HEK293 (cell line): Measurements from ENCODE around the gene LHFPL6.

Experiments
- PRDM2 ChIP-seq: fragments of 450-650 bp; formaldehyde crosslinking; IDR thresholded peaks from 2 replicates; pipeline ENCODE4 v1.5.1; 2016; ENCODE audit warnings: missing biosample characterization, missing genetic modification characterization, borderline replicate concordance
- SCRT2 ChIP-seq: fragments of 450-650 bp; formaldehyde crosslinking; IDR thresholded peaks from 2 replicates; pipeline ENCODE4 v1.5.1; 2016; ENCODE audit warnings: missing biosample characterization, missing genetic modification characterization
- TCF7L2 ChIP-seq: IDR thresholded peaks from 2 replicates; pipeline ENCODE4 v1.6.1; 2011; ENCODE audit warnings: low read depth, mild to moderate bottlenecking, inconsistent platforms, low read length, moderate library complexity, borderline replicate concordance
- TRIM28 ChIP-seq: IDR thresholded peaks from 2 replicates; pipeline ENCODE4 v1.6.1; 2011; ENCODE audit warnings: low read length, control low read depth, borderline replicate concordance
- ZNF266 ChIP-seq: fragments of 450-650 bp; formaldehyde crosslinking; IDR thresholded peaks from 2 replicates; pipeline ENCODE4 v1.5.1; 2016; ENCODE audit warnings: missing biosample characterization, missing genetic modification characterization, low read depth
- ZNF341 ChIP-seq: fragments of 450-650 bp; formaldehyde crosslinking; IDR thresholded peaks from 2 replicates; pipeline ENCODE4; 2016; ENCODE audit warnings: low read depth, missing biosample characterization, missing genetic modification characterization
- ZNF785 ChIP-seq: fragments of 450-650 bp; formaldehyde crosslinking; IDR thresholded peaks from 2 replicates; pipeline ENCODE4 v1.5.1; 2016; ENCODE audit warnings: missing biosample characterization, missing genetic modification characterization
- ZSCAN30 ChIP-seq: fragments of 450-650 bp; IDR thresholded peaks from 2 replicates; pipeline ENCODE4 v1.5.1; 2018; ENCODE audit warnings: missing biosample characterization, mild to moderate bottlenecking, missing genetic modification characterization, moderate library complexity
- TF ChIP-seq, protein P1 (sequence below): fragments of 450-650 bp; formaldehyde crosslinking; IDR thresholded peaks from 2 replicates; pipeline ENCODE4 v1.5.1; 2016; ENCODE audit warnings: missing biosample characterization, missing genetic modification characterization
- TF ChIP-seq, protein P2 (sequence below): fragments of 450-650 bp; formaldehyde crosslinking; IDR thresholded peaks from 2 replicates; pipeline ENCODE4 v1.5.1; 2016; ENCODE audit warnings: missing biosample characterization, missing genetic modification characterization
- TF ChIP-seq, protein P3 (sequence below): fragments of 450-650 bp; formaldehyde crosslinking; optimal IDR thresholded peaks from 2 replicates; pipeline ENCODE3; 2016; ENCODE audit warnings: missing biosample characterization, mild to moderate bottlenecking, missing genetic modification characterization

- no peak for TF ChIP-seq PRDM2 (tag by site-specific recombination)
- TF ChIP-seq, protein P1, sequence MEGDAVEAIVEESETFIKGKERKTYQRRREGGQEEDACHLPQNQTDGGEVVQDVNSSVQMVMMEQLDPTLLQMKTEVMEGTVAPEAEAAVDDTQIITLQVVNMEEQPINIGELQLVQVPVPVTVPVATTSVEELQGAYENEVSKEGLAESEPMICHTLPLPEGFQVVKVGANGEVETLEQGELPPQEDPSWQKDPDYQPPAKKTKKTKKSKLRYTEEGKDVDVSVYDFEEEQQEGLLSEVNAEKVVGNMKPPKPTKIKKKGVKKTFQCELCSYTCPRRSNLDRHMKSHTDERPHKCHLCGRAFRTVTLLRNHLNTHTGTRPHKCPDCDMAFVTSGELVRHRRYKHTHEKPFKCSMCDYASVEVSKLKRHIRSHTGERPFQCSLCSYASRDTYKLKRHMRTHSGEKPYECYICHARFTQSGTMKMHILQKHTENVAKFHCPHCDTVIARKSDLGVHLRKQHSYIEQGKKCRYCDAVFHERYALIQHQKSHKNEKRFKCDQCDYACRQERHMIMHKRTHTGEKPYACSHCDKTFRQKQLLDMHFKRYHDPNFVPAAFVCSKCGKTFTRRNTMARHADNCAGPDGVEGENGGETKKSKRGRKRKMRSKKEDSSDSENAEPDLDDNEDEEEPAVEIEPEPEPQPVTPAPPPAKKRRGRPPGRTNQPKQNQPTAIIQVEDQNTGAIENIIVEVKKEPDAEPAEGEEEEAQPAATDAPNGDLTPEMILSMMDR (tag by site-specific recombination), result no peak
- peak; percentile 80 for TF ChIP-seq ZSCAN30
- TF ChIP-seq, protein P2, sequence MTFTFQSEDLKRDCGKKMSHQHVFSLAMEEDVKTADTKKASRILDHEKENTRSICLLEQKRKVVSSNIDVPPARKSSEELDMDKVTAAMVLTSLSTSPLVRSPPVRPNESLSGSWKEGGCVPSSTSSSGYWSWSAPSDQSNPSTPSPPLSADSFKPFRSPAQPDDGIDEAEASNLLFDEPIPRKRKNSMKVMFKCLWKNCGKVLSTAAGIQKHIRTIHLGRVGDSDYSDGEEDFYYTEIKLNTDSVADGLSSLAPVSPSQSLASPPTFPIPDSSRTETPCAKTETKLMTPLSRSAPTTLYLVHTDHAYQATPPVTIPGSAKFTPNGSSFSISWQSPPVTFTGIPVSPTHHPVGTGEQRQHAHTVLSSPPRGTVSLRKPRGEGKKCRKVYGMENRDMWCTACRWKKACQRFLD, result no peak
- TF ChIP-seq SCRT2 (tag by site-specific recombination), result no peak
- TF ChIP-seq ZNF341 (tag by site-specific recombination), result peak; percentile 79
- TF ChIP-seq TCF7L2, result no peak
- TF ChIP-seq TRIM28, result 0 out of 2 replicates have a peak, but pooled peaks have one; percentile 15
- TF ChIP-seq, protein P3, sequence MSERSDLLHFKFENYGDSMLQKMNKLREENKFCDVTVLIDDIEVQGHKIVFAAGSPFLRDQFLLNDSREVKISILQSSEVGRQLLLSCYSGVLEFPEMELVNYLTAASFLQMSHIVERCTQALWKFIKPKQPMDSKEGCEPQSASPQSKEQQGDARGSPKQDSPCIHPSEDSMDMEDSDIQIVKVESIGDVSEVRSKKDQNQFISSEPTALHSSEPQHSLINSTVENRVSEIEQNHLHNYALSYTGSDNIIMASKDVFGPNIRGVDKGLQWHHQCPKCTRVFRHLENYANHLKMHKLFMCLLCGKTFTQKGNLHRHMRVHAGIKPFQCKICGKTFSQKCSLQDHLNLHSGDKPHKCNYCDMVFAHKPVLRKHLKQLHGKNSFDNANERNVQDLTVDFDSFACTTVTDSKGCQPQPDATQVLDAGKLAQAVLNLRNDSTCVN (tag by site-specific recombination), result no peak
- TF ChIP-seq ZNF266 (tag by site-specific recombination), result no peak
- no peak for TF ChIP-seq ZNF785
Measured at GRCh38 chr13:39578821-39579291, 24.1 kb downstream of the LHFPL6 start.
